ENCODE results near the gene PODN.

The PODN gene

DNA sequence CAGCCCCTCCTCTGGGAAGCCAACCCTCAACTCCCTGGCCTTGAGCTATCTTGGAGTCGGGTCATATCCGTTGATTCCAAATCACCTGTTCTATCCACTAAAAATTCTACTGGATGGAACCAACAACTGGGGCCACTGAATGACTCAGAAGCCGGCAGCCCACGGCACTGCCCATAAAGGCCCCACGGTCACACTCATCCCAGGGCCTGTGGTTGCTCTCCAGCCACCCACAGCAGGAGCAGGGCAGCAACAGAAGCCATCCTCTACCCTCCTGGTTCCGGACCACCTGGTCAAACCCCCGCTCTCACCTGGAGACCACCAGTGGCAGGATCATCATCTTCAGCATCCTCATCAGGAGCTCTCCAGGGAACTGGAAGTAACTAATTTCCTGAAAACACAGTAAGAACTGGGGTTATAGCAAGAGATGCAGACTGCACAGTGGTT lies 72.1 kb downstream of the PODN start:
- no peak overlapping the region for H3K27ac ChIP-seq (ENCODE audit: low read length)

More for the DNA sequence above, 72.1 kb downstream of the PODN start:
- peaks cover 9% of the 10 kb centered on the region for H3K9me3 ChIP-seq (ENCODE audit: insufficient read depth, low read length, severe bottlenecking)
- H3K4me1 ChIP-seq (ENCODE audit: insufficient read depth, low read length) = no peaks in the 10 kb centered on the region
- no peak overlapping the region for H3K4me2 ChIP-seq (ENCODE audit: insufficient read depth, low read length)
- no peak overlapping the region for H3K9ac ChIP-seq (ENCODE audit: low read depth, low read length)
- H3K79me2 ChIP-seq (ENCODE audit: insufficient read depth, low read length) = no peaks in the 10 kb centered on the region
- H3K36me3 ChIP-seq (ENCODE audit: insufficient read depth, low read length) = no peaks in the 10 kb centered on the region
- no peak overlapping the region for H2AFZ ChIP-seq (ENCODE audit: low read depth, low read length)
- no peaks in the 10 kb centered on the region for H3K27me3 ChIP-seq (ENCODE audit: insufficient read depth, low read length, poor library complexity)
- H4K20me1 ChIP-seq (ENCODE audit: insufficient read depth, low read length) = no peaks in the 10 kb centered on the region
- H3K4me3 ChIP-seq (ENCODE audit: low read depth in 1 of 2, low read length in 2 of 2) = no peak overlapping the region
- DNase-seq = no peak
- TF ChIP-seq, protein P1, sequence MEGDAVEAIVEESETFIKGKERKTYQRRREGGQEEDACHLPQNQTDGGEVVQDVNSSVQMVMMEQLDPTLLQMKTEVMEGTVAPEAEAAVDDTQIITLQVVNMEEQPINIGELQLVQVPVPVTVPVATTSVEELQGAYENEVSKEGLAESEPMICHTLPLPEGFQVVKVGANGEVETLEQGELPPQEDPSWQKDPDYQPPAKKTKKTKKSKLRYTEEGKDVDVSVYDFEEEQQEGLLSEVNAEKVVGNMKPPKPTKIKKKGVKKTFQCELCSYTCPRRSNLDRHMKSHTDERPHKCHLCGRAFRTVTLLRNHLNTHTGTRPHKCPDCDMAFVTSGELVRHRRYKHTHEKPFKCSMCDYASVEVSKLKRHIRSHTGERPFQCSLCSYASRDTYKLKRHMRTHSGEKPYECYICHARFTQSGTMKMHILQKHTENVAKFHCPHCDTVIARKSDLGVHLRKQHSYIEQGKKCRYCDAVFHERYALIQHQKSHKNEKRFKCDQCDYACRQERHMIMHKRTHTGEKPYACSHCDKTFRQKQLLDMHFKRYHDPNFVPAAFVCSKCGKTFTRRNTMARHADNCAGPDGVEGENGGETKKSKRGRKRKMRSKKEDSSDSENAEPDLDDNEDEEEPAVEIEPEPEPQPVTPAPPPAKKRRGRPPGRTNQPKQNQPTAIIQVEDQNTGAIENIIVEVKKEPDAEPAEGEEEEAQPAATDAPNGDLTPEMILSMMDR (IDR thresholded peaks at IDR 0.05; ENCODE audit: borderline replicate concordance, extremely low read depth, low read length, poor library complexity, severe bottlenecking) = no peak
- no peak for TF ChIP-seq EZH2 (IDR thresholded peaks at IDR 0.05; ENCODE audit: borderline replicate concordance, low read depth, low read length, severe bottlenecking)
- ATAC-seq (ENCODE audit: insufficient read depth, low read depth) = no peak
